Measurements from ENCODE around the gene ZNF496. TPM values are rescaled to one million over a fixed set of nuclear protein-coding genes. Genes with fewer than 3 reads are reported as not detected.

Gene ZNF496
- total and polyA plus RNA-seq, 2 of the 13 experiments (the other 11 are each of a cell fraction or from before 2014, with no cell fraction given) = 14.8 to 18.6 TPM

- H2AFZ ChIP-seq (ENCODE audit: low read length) = no peak overlapping the region
- no TSS peak for BruUV-seq (replicated peaks)
- CTCF ChIA-PET (ENCODE audit: low intra/inter-chr PET ratio, low total read pairs) = interaction anchor here (1.1 kb wide), 1 partner anchor 106 kb away, joined by 3 read pairs; no protein-coding TSS in a partner anchor
- ATAC-seq = peak; percentile 27; the same call in 2 of the 3 replicates
- H3K36me3 ChIP-seq (replicated peaks in 1 of 2; ENCODE audit: control insufficient read depth in 1 of 2, insufficient read depth in 2 of 2, low read length in 2 of 2) = no peaks in the 10 kb centered on the region
- POLR2A ChIA-PET = no interaction called here
- FAIRE-seq = no peak
- in situ Hi-C loops (cut with HindIII; ENCODE audit: extremely low pct_ligation_motif_present, low pct_unique_long_range_greater_than_20kb) (no loop called here), intact Hi-C loops (cut with micrococcal nuclease; ENCODE audit: unreplicated experiment) (no loop called here)
- no peak overlapping the region for H3K9ac ChIP-seq (ENCODE audit: insufficient read depth, low read depth, low read length)
- H3K4me3 ChIP-seq (replicated peaks in 1 of 3; ENCODE audit: insufficient read depth in 1 of 3, low read depth in 2 of 3, low read length in 3 of 3) = no peak overlapping the region
- DNase-seq (ENCODE audit: low spot score) = no peak
- peaks cover 14% of the 10 kb centered on the region for H3K4me1 ChIP-seq (ENCODE audit: insufficient read depth, low read length)
- peak; percentile 31; the same call in 1 of the 2 replicates for TF ChIP-seq STAG1 (CRISPR knock-in tag; IDR thresholded peaks at IDR 0.05)
- TF ChIP-seq CTCF (CRISPR knock-in tag; IDR thresholded peaks at IDR 0.05) = peak; percentile 38
- TF ChIP-seq, protein P1, sequence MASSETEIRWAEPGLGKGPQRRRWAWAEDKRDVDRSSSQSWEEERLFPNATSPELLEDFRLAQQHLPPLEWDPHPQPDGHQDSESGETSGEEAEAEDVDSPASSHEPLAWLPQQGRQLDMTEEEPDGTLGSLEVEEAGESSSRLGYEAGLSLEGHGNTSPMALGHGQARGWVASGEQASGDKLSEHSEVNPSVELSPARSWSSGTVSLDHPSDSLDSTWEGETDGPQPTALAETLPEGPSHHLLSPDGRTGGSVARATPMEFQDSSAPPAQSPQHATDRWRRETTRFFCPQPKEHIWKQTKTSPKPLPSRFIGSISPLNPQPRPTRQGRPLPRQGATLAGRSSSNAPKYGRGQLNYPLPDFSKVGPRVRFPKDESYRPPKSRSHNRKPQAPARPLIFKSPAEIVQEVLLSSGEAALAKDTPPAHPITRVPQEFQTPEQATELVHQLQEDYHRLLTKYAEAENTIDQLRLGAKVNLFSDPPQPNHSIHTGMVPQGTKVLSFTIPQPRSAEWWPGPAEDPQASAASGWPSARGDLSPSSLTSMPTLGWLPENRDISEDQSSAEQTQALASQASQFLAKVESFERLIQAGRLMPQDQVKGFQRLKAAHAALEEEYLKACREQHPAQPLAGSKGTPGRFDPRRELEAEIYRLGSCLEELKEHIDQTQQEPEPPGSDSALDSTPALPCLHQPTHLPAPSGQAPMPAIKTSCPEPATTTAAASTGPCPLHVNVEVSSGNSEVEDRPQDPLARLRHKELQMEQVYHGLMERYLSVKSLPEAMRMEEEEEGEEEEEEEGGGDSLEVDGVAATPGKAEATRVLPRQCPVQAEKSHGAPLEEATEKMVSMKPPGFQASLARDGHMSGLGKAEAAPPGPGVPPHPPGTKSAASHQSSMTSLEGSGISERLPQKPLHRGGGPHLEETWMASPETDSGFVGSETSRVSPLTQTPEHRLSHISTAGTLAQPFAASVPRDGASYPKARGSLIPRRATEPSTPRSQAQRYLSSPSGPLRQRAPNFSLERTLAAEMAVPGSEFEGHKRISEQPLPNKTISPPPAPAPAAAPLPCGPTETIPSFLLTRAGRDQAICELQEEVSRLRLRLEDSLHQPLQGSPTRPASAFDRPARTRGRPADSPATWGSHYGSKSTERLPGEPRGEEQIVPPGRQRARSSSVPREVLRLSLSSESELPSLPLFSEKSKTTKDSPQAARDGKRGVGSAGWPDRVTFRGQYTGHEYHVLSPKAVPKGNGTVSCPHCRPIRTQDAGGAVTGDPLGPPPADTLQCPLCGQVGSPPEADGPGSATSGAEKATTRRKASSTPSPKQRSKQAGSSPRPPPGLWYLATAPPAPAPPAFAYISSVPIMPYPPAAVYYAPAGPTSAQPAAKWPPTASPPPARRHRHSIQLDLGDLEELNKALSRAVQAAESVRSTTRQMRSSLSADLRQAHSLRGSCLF (CRISPR knock-in tag; IDR thresholded peaks at IDR 0.05; ENCODE audit: borderline replicate concordance) = no peak
- no peak for TF ChIP-seq ZNF441 (CRISPR knock-in tag; IDR thresholded peaks at IDR 0.05; ENCODE audit: borderline replicate concordance)
- no peak for TF ChIP-seq ZC3H4 (CRISPR knock-in tag; IDR thresholded peaks at IDR 0.05; ENCODE audit: borderline replicate concordance)
- H4K20me1 ChIP-seq (ENCODE audit: insufficient read depth, low read length) = no peaks in the 10 kb centered on the region
- H3K9me3 ChIP-seq (ENCODE audit: low read length) = peaks cover 7% of the 10 kb centered on the region
- 13% methylated on average over 2 of the region's 2 CpGs for WGBS (ENCODE audit: low lambda C conversion rate)
- no peaks in the 10 kb centered on the region for H3K79me2 ChIP-seq (ENCODE audit: insufficient read depth, low read length)
- no peak overlapping the region for H3K27ac ChIP-seq (ENCODE audit: extremely low read length, insufficient read depth, low read length)
- H3K27me3 ChIP-seq (ENCODE audit: control insufficient read depth in 1 of 2, insufficient read depth in 2 of 2, low read length in 2 of 2) = no peaks in the 10 kb centered on the region
- no peak overlapping the region for H3K4me2 ChIP-seq (ENCODE audit: low read depth, low read length)
Measured at GRCh38 chr1:247268390-247269045, 63.1 kb downstream of the ZNF496 start.
